Globus pallidus (tissue), 1 donor: ENCODE results near the gene APLF.

ENCODE experiments used
- DNase-seq: peaks from one replicate; pipeline ENCODE4 v3.0.0-alpha.2; 2015; ENCODE audit warnings: low spot score

Gene APLF, protein sequence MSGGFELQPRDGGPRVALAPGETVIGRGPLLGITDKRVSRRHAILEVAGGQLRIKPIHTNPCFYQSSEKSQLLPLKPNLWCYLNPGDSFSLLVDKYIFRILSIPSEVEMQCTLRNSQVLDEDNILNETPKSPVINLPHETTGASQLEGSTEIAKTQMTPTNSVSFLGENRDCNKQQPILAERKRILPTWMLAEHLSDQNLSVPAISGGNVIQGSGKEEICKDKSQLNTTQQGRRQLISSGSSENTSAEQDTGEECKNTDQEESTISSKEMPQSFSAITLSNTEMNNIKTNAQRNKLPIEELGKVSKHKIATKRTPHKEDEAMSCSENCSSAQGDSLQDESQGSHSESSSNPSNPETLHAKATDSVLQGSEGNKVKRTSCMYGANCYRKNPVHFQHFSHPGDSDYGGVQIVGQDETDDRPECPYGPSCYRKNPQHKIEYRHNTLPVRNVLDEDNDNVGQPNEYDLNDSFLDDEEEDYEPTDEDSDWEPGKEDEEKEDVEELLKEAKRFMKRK

DNA sequence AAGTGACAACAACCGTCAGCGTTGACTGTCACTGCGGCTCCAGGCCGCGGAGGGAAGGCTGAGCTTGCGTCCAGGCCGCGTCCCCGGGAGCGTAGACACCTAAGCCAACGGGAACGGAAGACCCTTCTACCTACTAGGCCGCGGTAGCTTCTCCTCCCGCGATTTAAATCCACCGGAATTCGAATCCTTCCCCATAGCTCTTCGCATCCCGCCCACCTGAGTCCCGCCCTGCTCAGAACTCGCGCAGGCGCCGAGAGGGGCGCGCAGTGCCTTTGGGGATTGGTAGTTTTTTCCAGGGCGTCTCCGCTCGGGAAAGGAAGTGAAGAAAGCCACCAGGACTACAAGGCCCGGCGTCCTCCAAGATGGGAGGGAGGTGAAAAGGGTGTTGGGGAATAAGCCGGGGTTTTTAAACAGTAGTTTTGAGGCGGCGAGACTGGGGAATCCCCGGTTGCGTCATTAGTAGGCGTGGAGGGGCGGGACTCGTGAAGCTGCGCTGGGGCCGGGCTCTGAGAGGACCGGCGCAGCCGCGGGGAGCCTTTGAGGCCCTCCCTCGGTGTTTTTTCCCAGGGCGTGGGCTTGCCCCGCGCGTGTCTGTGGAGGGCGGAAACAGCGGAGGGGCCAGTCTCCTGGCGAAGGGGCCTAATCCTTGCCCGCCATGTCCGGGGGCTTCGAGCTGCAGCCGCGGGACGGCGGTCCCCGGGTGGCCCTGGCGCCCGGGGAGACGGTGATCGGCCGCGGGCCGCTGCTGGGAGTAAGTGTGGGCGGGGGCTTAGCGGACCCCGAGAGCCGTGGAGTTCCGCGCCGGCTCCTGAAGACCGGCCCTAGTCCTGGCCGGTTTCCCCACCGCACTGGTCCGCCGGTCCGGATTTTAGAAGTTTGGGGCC lies at the start of gene APLF, which contains the start of gene FBXO48:
Gene APLF, plus strand, starts transcription at position 509 of the 884 bp plus-strand sequence. Its CDS starts 147 bp downstream, at position 656.
Gene FBXO48, minus strand, starts transcription at position 218 of the 884 bp plus-strand sequence. CDS start 2,149 bp downstream, outside the sequence.
- peak; percentile 99 for DNase-seq

DNA sequence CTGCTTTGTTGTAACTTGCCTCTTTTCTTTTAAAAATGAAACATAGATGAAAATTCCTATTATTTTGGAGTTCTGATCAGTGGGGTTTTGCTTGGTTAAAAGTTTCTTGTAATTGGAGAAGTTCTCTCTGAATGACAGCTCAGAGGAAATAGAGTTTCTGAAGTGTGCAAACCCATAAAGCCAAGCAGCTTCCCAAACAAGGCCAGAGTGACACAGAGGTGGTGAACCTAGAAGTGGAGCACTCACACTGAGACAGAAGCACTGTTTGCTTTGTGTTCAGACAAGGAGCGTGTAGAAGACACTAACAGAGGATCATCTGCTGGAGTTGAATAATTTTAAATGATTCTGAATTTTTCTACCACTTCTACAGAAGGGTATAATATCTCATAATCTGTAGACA lies 49.5 kb upstream of the APLF start:
- DNase-seq, result no peak

DNA sequence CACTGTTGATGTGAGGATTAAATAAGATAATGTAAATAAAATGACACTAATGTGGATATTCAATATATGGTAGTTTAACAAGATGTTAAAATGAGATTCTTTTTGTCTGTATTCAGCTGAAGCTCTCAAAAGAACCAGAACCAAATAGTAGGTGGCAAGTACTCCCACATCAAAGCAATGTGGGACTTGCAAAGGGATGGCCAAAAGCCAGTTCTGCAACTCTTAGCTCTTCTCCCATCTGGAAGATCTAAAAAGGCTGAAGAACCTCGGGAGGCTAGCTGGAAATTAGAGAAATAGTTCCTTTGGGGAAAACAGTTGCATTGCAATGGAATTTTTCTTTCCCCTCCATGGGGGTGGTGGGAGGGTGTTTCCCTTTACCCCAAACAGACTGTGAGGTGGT lies 49.0 kb upstream of the APLF start:
- no peak for DNase-seq

DNA sequence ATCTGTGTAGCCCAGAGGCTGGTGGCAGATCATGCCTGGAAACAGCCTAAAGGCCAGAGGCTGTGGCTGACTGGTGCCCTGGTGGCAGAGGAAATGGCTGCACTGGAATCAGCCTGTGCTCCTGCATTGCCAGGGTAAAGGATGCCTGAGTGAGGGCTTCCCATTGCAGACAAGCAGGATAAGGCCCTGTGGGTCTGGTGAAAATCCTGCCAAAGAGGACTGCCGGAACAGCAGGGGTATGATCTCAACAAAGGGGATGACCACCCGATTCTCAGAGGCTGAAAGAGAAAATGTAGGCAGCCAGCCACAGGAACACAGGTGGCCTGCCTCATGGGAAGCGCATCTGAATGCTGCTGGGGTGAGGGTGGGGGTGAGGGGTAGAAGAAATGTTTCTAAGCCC lies 48.5 kb upstream of the APLF start:
- DNase-seq, result no peak

DNA sequence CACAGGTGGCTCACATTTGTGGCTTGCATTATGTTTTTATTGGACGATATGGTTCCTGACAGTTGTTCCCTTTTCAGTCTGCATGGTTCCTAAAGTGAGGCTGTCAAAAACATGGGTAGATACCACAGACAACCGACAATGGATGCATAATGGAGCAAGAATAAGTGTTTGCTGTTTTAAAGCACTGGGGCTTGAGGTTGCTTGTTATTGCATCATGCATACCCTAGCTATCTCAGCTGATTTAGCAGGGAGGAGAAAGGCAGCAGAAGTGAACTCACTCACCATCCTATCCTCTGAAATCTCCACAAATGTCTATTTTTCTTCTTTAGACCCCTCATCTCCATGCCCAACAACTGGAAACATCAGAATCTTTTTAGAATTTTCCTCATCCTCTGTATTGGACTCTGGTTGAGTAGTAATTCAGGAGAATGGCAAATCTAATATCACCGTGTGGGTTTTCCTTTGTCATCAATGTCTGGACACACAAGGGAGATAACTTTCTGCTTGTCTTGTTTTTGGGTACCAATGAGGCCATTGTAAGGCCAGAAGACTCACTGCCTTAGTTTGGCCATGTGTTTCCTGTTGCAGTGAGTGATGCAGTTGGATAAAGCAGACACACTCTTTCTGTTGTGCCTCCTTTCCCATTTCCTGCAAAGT lies 47.0 kb upstream of the APLF start:
- no peak for DNase-seq

DNA sequence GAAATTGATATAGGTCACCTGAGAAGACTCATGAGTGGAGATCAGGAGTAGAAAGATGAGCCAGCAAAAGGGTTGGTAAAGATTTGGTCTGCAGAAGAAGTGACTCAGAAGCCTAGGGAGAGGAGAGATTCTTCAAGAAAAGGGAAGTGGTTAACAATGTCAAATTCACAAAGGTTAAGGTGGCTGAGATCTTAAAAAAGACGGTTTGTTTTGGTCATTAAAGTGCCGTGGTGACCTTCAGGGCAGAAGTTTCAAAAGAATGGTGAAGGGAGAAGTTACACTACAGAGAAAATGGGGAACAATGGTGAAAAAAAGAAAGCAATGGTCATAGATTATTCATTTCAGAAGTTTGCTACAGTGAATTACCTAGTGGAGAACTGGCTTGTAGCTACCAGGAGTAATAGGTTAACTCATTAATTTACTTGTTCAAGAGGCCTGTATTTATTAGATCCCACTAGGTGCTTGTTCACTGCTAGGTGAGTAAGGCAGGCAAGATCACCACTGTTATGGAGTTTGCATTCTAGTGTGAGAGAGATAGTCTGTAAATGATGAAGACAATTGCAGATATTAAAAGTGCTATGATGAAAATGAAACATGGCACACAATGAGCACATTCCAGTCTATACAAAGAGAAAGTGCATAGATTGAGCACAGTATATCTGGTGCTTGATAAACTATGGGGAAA lies 43.3 kb upstream of the APLF start:
- DNase-seq, result no peak

DNA sequence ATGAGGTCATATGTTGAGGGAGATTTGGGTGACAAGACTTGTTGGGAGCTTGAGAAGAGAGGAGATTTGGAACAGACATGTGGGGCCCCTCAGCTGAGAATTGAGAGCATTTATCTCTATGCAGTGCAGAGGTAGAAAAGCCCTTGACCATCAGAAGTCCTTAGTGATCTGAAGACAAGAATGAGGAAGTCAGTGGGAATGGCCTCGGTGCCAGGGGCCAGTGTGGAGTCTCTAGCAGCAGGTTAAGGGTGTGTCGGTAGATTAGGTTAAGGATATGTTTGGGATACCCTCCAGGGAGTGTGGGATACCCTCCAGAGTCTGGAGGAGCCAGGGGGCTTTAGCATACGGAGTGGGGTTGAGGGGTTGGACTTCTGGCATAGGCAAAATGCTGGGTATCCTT lies 41.9 kb upstream of the APLF start:
- no peak for DNase-seq

DNA sequence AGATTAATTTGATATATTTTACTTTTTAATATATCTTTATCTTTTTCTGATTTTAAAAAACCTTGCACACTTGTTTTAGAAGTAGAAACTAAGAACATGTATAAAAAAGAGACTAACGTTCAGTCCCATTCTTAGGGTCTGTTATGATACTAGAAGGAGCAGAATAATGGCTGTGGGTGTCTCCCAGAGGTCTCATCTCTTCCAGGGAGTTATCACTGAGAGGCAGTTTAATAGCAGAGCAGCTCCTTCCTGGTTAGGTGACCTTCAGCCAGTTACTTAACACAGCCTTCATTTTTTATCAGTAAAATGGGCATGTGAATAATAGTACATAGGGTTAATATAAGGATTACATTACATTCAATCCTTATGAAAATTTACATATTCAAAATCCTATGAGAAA lies 40.9 kb upstream of the APLF start:
- no peak for DNase-seq

DNA sequence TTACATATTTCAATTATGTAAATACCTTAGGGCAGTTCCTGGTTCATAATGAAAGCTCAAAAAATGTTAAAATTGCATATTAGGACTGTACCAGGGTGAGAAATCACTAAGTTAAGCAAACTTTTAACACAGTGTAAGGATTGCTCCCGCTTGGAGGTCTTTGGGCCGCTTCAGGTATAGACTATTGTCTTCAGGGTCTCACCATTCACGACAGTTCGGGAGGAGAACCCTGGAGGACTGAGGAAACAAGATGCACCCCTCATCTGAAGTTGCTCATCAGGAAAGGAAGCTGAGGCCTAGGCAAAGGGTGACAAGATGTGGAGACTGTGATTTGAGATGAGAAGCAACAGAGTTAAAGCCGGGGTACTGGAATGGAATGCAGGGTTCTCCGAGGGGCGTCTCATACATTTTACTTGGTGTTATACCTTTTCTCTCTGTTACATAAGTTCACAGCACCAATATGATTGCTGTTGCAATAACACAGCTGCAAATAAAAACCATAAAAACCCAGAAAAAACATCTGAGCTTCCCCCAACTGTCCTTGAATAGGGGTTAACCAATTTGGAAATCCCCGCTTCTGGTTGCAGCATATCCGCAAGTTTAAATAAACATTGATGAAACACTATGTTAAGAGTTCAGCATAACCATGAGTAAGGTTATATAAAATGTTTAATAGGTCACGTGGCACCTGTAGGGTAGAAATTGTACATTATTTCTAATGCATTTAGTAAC lies 40.4 kb upstream of the APLF start:
- DNase-seq, result no peak

DNA sequence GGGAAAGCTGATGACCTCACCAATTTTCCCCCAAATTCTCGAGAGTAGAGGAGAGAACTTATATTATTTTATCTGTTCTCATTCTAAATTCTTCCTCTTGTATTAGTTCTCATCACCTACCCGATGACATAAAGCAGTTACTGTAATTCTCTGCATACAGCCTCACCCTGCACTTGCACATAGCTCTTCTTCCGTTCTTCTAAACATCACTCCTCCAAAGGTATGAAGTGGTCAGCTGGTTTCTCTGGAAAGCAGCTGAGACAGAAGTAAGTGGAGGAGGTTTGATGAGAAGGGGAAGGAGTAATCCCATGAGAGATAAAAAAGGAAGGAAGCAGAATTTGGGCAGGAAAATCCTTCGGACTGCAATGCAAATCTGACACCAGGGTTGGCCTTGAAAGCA lies 39.3 kb upstream of the APLF start:
- DNase-seq, result no peak

DNA sequence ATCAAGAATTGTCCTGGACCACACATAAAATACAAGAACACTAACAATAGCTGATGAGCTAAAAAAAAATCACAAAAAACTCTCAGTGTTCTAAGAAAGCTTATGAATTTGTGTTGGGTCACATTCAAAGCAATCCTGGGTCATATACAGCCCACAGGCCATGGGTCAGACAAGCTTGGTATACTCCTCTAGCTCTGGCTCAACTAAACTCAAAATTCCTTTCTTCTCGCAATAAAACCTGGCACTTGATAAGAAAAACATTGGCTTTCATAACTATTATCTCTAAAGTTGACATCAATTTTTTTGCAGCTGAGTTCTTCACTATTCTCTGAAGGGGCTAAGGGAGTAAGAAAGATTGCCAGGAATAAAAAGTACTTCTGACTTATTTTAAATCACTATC lies 38.6 kb upstream of the APLF start:
- no peak for DNase-seq

DNA sequence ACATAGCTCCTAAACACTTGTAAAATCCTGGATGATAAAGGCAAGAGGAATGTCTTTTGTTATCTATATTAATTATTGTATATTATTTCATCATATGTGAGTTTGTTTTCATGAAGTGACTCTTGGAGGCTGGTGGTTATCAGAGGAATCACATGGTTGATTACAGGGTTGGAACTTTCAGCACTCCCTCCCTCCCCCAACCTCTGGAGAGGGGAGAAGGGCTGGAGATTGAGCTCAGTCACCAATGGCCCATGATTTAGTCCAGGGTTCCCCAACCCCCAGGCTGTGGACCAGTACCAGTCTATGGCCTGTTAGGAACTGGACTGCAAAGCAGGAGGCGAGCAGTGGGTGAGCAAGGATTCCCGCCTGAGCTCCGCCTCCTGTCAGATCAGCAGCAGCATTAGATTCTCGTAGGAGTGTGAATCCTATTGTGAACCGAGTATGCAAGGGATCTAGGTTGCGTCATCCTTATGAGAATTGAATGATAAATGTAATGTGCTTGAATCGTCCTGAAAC lies 38.0 kb upstream of the APLF start:
- DNase-seq, result no peak

DNA sequence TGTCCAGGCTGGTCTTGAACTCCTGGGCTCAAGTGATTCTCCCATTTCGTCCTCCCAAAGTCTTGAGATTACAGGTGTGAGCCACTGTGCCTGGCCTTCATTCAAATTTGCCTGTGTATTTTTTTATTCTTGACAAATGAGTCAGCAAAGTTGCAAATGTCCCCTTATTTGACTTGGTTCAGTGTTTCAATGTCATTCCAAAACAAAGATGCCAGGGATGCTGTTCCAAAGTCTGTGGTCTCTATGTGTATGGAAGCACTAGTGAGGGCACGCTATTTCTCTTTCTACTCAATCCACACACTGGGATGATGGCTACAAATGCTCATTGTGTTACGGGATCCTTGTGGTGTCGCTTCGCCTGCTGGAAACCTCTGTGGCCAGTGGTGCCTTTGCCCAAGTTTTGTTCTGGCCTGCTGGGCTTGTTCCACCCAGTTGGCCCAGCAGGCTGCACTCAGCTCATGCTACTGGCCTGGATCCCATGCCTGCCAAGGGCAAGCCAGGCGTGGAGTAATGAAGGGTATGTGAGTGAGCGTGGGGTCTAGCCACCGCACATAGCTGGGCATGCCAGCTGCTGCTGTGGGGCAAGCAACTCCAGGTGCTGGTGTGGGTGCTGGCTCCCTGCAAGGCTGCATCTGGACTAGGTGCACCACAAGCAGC lies 35.9 kb upstream of the APLF start:
- no peak for DNase-seq

DNA sequence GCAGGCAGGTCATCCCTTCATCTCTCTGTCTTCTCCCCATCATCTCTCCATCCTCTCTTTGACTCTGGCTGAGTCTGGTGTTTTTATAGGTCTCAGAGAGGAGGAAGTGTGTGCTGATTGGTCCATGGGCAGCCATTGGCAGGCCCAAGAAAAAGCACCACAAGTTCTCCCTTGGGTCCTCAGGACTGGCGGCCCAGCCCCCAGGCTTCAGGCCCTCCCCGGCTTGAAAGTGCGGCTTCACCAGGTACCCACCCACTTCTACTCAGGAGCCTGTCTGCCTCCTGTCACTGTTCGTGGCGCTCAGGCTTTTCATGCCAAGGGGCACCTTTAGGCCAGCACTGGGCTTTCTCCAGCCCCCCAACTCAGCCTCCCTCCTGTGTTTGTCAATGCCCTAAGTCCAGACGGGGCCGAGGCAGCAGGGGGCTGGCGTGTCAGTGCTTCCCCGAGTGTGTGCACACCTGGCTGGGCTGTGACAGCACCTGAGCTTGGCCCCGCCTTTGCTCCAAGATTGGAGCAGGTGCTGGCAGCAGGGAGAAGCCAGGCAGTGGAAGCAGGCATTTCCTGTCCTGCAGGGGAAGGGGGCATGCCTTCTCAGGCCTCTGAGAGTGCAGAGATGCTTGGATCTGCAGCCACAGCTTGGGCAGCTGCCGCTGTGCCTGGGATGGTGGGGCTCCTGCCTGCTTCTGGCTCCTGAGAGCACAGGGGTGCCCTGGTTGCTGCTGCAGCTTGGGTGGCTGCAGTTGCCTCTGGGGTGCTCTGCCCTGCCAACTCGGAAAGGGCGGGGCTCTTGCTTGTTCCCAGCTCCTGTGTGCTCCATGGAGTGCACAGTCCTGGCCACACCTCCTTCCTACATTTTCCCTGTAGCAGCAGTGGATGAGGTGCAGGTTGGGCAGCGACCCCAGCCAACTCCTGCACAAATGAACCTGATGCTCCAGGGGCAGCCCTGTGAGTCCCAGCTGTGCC lies 34.4 kb upstream of the APLF start:
- DNase-seq, result no peak

DNA sequence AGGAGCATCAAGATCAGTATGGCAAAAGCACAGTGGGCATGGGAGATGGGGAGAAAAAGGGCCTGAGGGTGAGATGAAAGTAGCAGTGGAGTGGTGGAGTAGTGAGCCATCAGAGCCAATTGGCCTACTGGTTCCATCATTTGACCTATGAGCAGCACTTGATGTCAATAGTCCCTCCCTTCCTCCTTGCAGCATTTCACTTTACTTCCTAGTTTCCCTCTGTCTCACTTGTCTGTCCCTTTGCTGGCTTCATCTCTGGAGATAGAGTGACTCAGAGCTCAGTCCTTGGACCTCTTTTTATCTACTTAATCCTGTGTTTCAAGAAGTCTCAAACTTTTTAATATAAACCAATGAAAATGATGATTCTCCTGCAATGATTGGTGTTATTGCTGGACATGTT lies 32.4 kb upstream of the APLF start:
- no peak for DNase-seq

DNA sequence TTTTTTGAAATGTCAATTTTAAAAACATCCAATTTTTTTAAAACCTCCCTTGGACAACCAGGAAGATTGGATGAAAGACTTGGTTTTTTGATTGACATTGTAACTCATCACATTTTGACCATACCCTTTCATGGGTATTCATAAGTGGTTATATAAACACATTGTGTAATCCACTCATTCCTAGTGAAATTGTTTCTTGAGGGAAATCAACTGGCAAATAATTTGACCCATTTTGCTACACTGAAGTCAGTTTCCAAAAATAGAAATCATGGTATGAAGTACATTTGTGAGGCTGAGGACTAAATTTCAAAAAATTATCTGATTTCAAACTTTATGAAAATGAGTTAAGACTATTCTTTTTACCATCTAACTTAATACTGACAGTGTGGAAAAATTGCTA lies 31.8 kb upstream of the APLF start:
- no peak for DNase-seq

DNA sequence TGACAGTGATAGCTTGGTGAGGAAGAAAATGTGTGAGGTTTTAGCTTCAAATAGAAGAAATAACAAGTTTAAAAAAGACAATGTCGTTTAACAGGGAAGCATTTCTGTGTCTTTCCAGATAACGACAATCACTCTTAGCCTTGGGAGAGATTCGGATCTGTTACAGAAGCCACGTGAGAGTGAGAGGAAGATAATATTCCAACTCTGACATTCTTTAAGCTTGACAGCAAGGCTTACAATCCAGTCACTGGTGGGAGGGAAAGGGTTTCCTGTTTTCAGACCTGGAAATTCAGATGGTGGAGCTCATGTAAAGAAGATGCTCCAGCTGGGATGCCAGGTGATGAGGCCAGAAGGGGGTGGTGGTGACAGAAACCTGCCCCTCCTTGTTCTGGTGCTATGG lies 31.1 kb upstream of the APLF start:
- no peak for DNase-seq

DNA sequence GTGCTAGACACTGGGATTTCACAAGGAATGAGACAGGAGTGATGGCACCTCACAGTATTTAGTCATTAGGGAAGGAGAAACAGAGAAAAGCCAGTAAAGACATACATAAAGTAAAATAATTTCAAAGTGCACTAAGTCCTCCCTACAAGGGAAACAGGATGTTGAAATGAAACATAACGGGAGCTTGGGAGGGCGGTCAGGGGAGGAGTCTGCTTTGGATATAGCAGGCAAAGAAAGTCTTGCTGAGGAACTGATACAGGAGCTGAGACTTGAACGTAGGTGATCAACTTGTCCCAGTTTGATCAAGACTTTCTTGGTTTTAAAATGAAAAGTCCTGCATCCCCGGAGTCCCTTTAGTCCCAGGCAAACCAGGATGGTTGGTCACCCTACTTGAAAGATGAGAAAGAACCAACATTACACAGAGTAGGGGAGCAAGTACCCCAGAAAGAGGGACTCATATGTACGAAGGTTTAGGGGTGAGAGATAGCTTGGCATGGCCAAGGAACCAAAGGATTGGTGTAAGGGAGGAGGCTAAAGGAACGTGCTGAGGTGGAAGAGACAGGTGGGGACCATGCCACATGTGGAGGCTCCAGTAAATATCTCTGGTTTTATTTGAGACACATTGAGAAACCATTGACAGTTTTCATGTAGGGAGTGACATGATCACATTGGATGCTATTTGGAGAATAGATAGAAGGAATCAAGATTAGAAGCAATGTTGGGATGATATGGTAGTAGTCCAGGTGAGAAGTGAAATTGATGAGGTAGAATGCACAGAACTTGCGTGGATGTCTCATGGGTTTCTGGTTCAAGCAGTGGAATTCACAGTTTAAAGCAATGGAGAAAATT lies 28.7 kb upstream of the APLF start:
- no peak for DNase-seq
